ENCODE measurements around the gene ZDHHC23. TPM values are rescaled to one million over a fixed set of nuclear protein-coding genes. Genes with fewer than 3 reads are reported as not detected.

Gene ZDHHC23
- total and polyA plus RNA-seq, 9 of the 15 experiments (the other 6 are each of a cell fraction or from before 2014, with no cell fraction given): 0.22 to 2.7 (median 0.55) TPM

DNA sequence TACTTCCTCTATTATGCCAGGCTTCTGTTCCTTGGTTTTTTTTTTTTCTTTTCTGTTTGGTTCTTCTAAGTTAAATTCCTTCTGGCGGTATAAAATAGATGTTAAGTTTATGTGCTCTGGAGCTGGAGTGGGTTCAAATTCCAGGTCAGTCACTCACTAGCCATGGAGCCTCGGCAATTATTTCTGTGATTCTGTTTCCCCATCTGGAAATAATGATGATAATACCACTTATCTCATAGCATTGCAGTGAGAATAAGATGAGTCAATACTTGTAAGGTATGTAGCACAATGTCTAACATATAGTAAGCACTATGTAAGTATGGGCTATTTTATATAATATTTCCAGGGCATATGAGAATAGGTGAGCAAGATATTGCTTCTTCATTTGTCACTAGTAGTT lies 33.2 kb upstream of the ZDHHC23 start:
- no peak for DNase-seq (ENCODE audit: extremely low read depth in 1 of 4, low spot score in 3 of 4)
- FAIRE-seq: no peak
- Histone ChIP-seq H3K9ac (ENCODE audit: insufficient read depth in 1 of 2, low read depth in 2 of 2, low read length in 2 of 2) (no peak overlapping the region), H3K4me1 (replicated peaks in 1 of 2; ENCODE audit: control insufficient read depth in 2 of 2, insufficient read depth in 2 of 2, low read length in 2 of 2) (no peaks in the 10 kb centered on the region), H3K4me2 (ENCODE audit: insufficient read depth, low read length) (no peak overlapping the region), H3K9me1 (ENCODE audit: control insufficient read depth, insufficient read depth, low read length) (no peaks in the 10 kb centered on the region), H2AFZ (ENCODE audit: low read depth, low read length) (no peak overlapping the region), H3K4me3 (no peak overlapping the region), H3K9me3 (replicated peaks; ENCODE audit: control insufficient read depth, insufficient read depth, low read depth, low read length) (no peaks in the 10 kb centered on the region), H3K36me3 (ENCODE audit: control insufficient read depth, insufficient read depth, low read length) (no peaks in the 10 kb centered on the region), H3K27me3 (ENCODE audit: control insufficient read depth in 2 of 2, insufficient read depth in 2 of 2, low read length in 2 of 2) (no peaks in the 10 kb centered on the region), H3K79me2 (ENCODE audit: control insufficient read depth, insufficient read depth, low read length) (no peaks in the 10 kb centered on the region), H4K20me1 (replicated peaks; ENCODE audit: control insufficient read depth, insufficient read depth, low read length) (no peaks in the 10 kb centered on the region), H3K27ac (ENCODE audit: extremely low read depth, low read depth, low read length) (no peak overlapping the region)
- no peak for ATAC-seq
- in situ Hi-C loops (cut with MboI): loop anchor here (5.0 to 10.0 kb wide), 2 partner anchors 70 to 172 kb away; no protein-coding TSS in a partner anchor
- TF ChIP-seq, protein P1, sequence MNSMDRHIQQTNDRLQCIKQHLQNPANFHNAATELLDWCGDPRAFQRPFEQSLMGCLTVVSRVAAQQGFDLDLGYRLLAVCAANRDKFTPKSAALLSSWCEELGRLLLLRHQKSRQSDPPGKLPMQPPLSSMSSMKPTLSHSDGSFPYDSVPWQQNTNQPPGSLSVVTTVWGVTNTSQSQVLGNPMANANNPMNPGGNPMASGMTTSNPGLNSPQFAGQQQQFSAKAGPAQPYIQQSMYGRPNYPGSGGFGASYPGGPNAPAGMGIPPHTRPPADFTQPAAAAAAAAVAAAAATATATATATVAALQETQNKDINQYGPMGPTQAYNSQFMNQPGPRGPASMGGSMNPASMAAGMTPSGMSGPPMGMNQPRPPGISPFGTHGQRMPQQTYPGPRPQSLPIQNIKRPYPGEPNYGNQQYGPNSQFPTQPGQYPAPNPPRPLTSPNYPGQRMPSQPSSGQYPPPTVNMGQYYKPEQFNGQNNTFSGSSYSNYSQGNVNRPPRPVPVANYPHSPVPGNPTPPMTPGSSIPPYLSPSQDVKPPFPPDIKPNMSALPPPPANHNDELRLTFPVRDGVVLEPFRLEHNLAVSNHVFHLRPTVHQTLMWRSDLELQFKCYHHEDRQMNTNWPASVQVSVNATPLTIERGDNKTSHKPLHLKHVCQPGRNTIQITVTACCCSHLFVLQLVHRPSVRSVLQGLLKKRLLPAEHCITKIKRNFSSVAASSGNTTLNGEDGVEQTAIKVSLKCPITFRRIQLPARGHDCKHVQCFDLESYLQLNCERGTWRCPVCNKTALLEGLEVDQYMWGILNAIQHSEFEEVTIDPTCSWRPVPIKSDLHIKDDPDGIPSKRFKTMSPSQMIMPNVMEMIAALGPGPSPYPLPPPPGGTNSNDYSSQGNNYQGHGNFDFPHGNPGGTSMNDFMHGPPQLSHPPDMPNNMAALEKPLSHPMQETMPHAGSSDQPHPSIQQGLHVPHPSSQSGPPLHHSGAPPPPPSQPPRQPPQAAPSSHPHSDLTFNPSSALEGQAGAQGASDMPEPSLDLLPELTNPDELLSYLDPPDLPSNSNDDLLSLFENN (IDR thresholded peaks at IDR 0.05; ENCODE audit: low read depth in 2 of 2, low read length in 2 of 2): no peak
- POLR2A ChIA-PET: no interaction called here
- WGBS (ENCODE audit: insufficient coverage, low coverage, missing lambda C conversion rate): 0% methylated on average over 2 of the region's 2 CpGs
- no TSS peak for BruUV-seq (replicated peaks)
- CTCF ChIA-PET (ENCODE audit: low intra/inter-chr PET ratio): no interaction called here
- intact Hi-C loops (cut with micrococcal nuclease): no loop called here

DNA sequence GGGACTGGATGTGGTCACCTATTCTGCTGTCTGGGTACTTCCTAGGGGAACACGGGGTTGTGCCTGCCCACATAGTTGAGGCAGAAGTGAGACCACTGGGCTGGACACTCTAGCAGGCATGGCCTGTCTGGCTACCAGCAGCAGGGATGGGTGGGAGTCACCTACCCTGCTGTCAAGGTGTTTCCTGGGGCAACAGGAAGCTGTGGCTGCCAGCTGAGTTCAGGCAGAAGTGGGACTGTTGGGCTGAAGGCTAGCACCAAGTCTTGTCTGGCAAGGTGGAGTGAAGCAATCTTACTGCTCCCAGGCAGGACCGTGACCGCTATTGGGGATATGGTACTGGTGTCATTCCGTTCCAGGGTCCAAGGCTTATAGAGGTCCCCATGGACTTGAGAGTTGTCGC lies 20.3 kb upstream of the ZDHHC23 start:
- Histone ChIP-seq H2AFZ (ENCODE audit: low read depth, low read length) (no peak overlapping the region), H3K79me2 (ENCODE audit: control insufficient read depth, insufficient read depth, low read length) (no peaks in the 10 kb centered on the region), H3K9me1 (ENCODE audit: control insufficient read depth, insufficient read depth, low read length) (no peaks in the 10 kb centered on the region), H3K4me2 (ENCODE audit: insufficient read depth, low read length) (no peak overlapping the region), H3K4me3 (no peak overlapping the region), H4K20me1 (replicated peaks; ENCODE audit: control insufficient read depth, insufficient read depth, low read length) (no peaks in the 10 kb centered on the region), H3K27me3 (ENCODE audit: control insufficient read depth in 2 of 2, insufficient read depth in 2 of 2, low read length in 2 of 2) (no peaks in the 10 kb centered on the region; a peak in 1 of 5 replicates), H3K9me3 (replicated peaks; ENCODE audit: control insufficient read depth, insufficient read depth, low read depth, low read length) (no peaks in the 10 kb centered on the region), H3K4me1 (replicated peaks in 1 of 2; ENCODE audit: control insufficient read depth in 2 of 2, insufficient read depth in 2 of 2, low read length in 2 of 2) (no peaks in the 10 kb centered on the region), H3K9ac (ENCODE audit: insufficient read depth in 1 of 2, low read depth in 2 of 2, low read length in 2 of 2) (no peak overlapping the region), H3K27ac (ENCODE audit: extremely low read depth, low read depth, low read length) (no peak overlapping the region), H3K36me3 (ENCODE audit: control insufficient read depth, insufficient read depth, low read length) (no peaks in the 10 kb centered on the region)
- DNase-seq (ENCODE audit: extremely low read depth in 1 of 4, low spot score in 3 of 4): no peak
- in situ Hi-C loops (cut with MboI) (no loop called here), intact Hi-C loops (cut with micrococcal nuclease) (no loop called here)
- ChIA-PET CTCF (ENCODE audit: low intra/inter-chr PET ratio) (no interaction called here), POLR2A (no interaction called here)
- ATAC-seq: no peak
- no TSS peak for BruUV-seq (replicated peaks)
- WGBS (ENCODE audit: insufficient coverage, low coverage, missing lambda C conversion rate): 0% methylated on average over 3 of the region's 5 CpGs
- FAIRE-seq: no peak
- no peak for TF ChIP-seq RBM39 (optimal IDR thresholded peaks at IDR 0.05; ENCODE audit: low read depth, low read length)
- no peak for TF ChIP-seq HCFC1 (IDR thresholded peaks at IDR 0.05; ENCODE audit: low read depth, low read length)
- no peak for TF ChIP-seq ZNF639 (CRISPR knock-in tag; conservative IDR thresholded peaks at IDR 0.05 in 1 of 2, IDR thresholded peaks at IDR 0.05 in 1 of 2)
- no peak for TF ChIP-seq ZNF696 (CRISPR knock-in tag; conservative IDR thresholded peaks at IDR 0.05)
- TF ChIP-seq ZNF217 (CRISPR knock-in tag; IDR thresholded peaks at IDR 0.05): no peak
- TF ChIP-seq RBM14 (IDR thresholded peaks at IDR 0.05; ENCODE audit: borderline replicate concordance, insufficient read depth, low read depth, low read length): no peak
- TF ChIP-seq DACH1 (IDR thresholded peaks at IDR 0.05; ENCODE audit: partially characterized antibody): no peak
- no peak for TF ChIP-seq BRF1 (IDR thresholded peaks at IDR 0.05; ENCODE audit: borderline replicate concordance, extremely low read depth, insufficient read length)
- TF ChIP-seq POLR2AphosphoS2 (IDR thresholded peaks at IDR 0.05; ENCODE audit: low read length): no peak
- TF ChIP-seq ARID1B (IDR thresholded peaks at IDR 0.05): no peak
